Esophagus muscularis mucosa (tissue), 4 donors: ENCODE results near the gene EYA2.

Experiments used
- CTCF ChIP-seq, 3 experiments: fragments of 200-600 bp in 2 of 3; fragments of 450-650 bp in 1 of 3; sonication (generic) in 2 of 3; IDR thresholded peaks; one replicate each; pipeline ENCODE4 v1.5.1; 2017 to 2019; ENCODE audit warnings: antibody characterized with exemption in 3 of 3, mild to moderate bottlenecking in 2 of 3, moderate library complexity in 1 of 3
- EP300 ChIP-seq: sonication (generic); formaldehyde crosslinking; IDR thresholded peaks from one replicate; pipeline ENCODE4 v1.6.1; 2017; ENCODE audit warnings: antibody characterized with exemption
- POLR2A ChIP-seq: fragments of 450-650 bp; IDR thresholded peaks from one replicate; pipeline ENCODE4 v1.6.1; 2017; ENCODE audit warnings: antibody characterized with exemption, moderate library complexity, mild to moderate bottlenecking, low read depth
- POLR2AphosphoS5 ChIP-seq, 2 donors: sonication (generic); formaldehyde crosslinking; IDR thresholded peaks; one replicate each; pipeline ENCODE4 v1.6.1; 2017; ENCODE audit warnings: antibody characterized with exemption in 2 of 2

- TF ChIP-seq CTCF (IDR thresholded peaks at IDR 0.05) (no peak), POLR2A (no peak), POLR2AphosphoS5 (IDR thresholded peaks at IDR 0.05) (no peak), EP300 (no peak)
Observed at GRCh38 chr20:46951840-46952497, 57.3 kb downstream of the EYA2 start.
